GM21786 (cell line): ENCODE data around the gene MARCHF11.

Source experiments
- ATAC-seq: cut with Tn5 transposase; IDR thresholded peaks from one replicate; pipeline ENCODE4 v1.9.1; 2021; ENCODE audit not compliant: unreplicated experiment

Gene MARCHF11

DNA sequence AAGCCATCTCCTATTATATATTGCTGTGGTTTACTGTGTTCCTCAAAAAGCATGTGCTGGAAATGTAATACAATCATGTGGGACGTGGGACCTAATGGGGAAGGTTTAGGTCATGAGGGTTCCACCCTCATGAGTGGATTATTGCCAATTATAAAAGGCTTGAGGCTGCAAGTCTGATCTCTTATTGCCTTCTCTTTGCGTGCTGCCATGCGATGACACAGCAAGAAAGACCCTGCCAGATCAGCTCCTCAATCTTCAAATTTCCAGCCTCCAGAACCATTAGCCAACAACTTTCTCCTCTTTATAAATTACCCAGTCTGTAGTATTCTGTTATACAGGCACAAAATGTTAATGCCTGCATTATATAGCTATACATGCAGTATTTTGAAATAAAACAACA is 45.4 kb downstream of the MARCHF11 start:
- no peak for ATAC-seq

DNA sequence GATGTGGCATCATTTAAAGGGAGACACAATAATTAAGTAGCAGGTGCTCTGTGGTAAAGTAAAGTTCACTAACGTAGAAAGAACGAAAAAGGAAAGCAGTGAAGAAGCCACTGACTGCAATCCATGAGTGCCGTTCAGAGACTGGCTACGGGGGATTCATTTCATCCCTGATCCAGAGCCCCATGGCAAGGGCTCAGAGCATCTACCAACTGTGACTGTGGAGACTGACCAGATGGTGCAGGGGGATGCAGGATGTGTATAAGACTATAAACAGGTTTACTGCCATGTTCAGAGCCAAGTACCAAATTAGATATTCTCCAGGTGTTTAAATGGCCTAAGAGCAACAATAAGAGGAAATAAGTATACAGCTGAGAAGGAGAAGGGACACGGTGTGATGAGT is 47.7 kb downstream of the MARCHF11 start:
- no peak for ATAC-seq

DNA sequence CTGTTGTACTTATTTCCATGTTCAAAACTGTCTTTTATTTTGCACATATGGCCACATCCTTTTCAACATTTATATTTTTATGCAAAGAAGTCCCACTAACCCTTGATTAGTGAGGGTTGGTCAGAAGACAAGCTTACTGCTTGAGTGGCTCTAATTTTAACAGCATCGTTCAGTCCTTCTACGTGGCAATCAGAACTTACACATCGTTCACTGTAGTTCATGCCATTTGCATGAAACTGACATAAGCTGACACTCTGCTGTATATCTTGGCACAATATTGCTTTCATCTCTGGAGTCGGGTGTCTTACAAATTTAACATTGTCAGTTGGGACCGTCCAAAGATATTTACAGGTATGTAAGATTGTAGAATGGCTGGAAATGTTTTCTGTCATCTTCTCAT is 50.6 kb downstream of the MARCHF11 start:
- no peak for ATAC-seq

DNA sequence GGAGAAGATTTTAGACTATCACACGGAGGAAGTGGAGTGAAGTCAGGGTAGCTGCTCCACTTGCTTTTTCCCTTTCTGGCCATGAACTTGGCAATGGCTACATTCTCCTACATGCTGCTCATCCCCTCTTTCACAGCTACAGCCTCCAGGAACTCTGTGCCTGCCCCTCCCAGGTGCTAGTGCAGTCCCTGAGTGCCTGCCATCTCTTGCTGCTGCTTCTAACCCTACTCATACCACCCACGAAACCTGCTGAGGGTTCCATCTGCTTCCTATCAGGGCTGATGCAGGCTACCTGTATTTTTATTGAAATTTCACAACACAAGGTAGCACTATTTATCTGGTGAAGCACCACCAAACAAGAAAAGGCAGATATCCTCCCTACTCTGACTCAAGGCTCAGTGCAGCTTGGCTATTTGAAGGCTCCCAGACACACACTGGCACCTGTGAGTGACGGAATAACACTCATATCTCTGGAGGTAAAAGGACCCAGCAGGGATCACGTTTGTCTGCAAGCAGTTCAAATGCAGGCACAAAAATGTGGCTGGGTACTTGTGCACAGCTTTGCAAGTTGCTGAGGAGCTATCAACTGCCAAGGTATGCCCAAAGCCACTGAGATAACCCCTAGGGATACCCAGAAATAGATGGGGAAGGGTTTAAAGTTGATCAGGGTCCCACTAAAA is 51.6 kb downstream of the MARCHF11 start:
- ATAC-seq: no peak

DNA sequence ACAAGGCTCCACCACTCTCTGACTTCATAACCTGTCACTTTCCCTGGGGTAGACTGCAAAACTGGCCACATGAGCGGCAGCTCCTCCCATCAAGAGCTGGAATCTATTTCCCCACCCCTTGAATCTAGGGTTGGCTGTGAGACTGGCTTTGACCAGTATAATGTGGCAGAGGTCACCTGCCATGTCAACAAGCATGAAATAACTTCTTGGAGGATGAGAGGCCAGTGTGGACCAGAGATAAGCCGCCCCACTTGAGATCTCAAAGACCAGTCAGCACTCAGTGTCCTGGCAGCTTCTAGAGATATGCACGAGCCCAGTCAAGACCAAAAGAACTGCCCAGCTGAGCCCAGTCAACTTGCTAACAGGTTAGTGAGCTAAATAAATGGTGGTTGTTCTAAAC is 59.0 kb downstream of the MARCHF11 start:
- ATAC-seq: no peak

DNA sequence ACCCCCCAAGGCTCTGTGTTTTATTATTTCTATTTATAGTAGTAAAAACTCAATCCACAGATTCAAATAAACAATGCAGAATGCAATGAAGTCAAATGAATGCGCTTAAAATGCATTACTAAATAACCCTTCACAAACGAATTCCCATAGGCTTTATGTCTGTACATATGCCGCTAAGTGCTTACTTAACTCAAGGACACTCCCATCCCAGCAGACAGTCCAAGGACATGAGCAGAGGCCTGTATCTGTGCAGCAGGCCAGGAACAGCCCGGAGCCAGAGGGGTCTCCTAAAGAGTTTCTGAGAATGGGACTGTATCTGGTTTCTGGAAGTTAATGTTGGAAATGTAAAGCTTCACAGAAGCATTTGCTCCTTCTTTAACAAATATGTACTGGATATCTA is 59.8 kb downstream of the MARCHF11 start:
- ATAC-seq: no peak

DNA sequence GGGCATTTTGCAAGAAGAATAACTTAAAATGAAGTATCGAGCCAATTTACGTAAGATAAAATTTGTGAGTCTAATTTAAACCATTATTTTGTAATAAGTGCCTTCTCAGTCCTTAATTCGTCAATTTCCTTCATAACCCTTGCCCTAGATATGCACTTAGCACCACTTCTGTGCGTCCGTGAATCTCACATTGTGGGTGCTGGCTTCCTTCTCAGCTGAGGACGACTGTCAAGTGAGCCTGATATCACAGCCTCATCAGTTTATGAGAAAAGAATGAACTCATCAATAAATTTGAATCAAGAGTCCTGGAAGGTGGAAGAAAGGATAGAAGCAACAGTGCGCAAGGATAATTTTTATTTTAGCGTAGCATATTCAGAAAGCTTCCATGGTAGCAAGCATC is 64.5 kb downstream of the MARCHF11 start:
- no peak for ATAC-seq

DNA sequence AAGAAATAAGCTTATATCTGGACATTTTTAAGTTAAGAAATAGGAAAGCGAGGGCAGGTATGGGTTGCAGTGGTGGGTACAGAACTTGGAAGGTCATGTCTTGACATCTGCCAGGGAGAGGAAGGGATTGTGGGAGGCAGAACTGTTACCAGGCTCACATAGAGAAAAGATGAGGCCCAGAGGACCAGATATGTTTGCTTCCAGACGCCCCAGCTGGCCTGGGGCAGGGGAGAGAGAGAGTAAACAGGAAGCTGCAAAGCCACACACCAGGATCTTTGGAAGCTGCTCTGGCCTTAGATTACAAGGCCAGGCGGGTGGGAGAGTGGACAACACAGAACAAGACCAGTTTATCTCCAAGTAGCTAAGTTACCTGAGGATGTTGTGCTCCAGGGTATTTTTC is 71.2 kb downstream of the MARCHF11 start:
- no peak for ATAC-seq

DNA sequence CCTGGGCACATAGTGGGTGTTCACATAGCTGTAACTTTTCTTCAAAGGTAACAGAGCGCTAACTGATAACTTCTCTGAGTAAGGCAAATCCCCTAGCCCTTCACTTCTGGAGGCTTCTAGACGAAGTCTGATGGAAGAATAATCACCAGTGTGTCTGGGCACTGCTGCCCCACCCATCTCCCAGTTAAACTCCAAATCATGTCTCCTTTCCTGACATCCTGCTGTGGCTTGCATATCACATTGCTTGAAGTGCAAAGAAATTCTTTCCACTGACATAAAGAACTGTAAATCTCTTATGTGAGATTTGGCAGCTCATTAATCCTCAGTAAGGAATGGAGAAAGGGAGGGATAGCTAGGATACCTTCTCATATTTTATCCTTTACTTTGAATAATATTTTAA is 74.6 kb downstream of the MARCHF11 start:
- ATAC-seq: no peak

DNA sequence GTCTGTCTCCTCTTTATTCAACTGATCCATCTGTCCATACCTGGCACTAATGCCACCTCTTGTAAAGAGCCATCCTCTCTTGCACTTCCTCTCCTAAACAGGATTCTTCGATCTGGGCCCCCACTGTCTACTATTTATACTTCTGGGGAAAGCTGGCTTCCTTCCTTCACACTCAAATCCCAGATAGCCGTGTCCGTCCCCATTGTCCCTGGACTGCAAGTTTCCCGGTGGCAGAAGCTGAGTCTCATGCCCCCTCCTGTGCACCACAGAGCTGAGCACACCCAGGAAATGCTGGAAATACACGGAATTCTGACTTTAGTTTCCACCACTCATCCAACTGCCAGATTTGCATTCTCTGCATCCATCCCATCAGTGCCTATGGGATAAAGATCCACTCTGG is 84.0 kb downstream of the MARCHF11 start:
- ATAC-seq: no peak

DNA sequence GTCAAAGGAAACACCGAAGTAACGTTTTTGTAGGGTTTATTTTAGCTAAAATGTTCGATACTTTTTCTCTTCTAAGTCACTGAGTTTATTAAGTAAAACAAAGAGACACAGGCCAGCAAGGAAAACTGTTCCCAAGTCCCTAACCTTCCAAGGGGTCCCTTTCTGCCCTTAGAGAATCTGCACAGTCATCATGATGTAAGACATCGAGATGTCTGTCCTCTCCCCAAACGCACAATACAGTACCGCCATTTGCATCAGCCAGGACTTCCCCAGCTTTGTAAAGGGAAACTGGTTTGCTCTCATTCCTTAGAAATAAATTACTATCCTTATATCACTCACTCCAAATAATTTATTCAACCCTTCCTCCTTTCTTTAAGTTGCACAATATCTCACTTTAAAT is 89.3 kb downstream of the MARCHF11 start:
- no peak for ATAC-seq

DNA sequence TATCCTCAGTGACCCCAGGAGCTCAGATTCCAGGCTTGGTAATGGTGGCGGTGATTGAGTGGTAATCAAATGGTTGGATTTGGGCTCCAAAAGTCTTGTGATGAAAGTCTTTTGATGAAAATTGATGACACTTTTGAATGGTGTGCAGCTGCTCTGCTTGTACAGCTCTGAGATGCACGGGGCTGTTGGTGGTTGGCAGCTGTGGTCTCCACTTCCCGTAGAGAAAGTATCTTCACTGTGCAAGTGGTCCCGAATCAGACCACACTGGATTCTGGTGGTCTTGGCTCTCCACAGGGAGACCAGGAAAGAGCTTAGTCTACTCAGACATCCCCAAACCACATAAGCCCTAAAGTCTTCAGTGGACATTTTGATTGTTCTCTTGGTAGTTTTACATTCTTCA is 96.6 kb downstream of the MARCHF11 start:
- no peak for ATAC-seq

DNA sequence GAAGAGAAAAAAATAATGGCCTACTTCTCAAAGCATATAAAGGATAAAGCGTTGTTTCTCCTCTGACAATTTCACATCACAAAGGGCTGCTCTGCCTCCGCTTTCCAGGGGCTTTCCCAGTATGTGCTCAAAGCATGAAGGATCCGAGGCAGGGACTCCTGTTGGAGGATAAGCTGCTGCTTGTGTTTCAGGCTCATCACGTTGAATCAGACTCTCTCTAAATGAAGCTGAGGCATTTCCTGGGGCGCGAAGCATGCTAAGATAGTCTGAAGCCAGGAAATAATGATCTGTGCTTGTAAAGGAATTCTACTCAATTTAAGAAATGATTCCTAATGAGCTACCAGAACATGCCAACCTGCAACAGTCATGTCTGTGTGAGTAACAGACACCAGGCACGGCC is 97.5 kb downstream of the MARCHF11 start:
- ATAC-seq: no peak

DNA sequence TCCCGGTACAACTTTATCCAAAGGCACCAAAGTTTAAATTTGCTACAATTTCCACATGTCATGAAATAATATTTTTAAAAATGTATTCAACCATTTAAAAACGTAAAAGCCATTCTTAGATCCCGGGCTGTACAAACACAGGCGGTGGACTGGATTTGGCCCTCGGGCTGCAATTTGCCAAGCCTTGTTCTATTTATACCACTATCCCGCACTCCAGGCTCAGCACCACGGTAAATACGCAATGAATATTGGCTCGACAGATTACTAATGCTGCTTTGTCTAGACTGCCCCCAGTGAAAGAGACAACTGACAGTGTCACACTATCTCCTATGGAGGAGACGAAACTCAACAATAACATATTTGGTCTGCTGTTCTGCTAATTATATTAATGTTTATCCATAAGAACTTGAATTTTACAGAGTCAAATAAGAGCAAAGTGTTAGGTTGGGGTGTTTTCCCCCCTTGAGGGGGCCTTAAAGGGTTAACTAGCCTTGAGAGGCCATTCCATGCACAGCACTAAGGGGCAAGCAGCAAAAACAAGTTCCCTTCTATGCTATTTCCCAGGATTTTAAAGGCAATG is 98.1 kb downstream of the MARCHF11 start:
- ATAC-seq: no peak

DNA sequence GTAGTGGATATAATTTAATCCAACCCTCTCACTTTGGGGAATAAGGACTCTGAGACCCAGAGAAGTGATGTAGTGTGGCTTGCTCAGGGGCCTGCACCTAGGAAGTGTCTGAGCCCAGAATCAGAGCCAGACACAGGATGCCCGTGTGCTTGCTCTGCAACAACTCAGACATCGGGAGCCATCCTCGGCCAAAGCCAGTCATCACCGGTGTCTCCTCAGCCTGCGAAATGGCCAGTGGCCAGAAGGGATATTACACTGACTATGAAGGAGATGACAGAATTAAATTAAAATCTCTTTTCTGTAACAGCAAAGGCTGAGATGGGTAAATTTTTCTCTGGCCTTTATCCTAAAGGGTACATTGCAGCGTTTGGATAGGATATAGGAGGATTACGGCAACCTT is 102.9 kb downstream of the MARCHF11 start:
- no peak for ATAC-seq

DNA sequence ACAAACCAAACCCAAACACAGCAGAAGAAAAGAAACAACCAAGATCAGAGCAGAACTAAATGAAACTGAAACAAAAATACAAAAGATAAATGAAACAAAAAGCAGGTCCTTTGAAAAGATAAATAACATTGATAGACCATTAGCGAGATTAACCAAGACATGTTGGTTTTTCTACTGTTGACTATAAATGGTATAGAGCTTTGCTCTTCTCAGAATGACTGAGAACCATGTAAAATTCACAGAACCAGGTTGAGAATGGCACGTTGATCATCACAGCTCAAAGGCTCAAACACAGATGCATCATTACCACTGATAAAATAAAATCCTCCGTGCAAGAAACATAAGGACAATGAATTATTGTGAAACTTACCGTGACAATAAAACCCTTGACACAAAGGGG is 105.2 kb downstream of the MARCHF11 start:
- no peak for ATAC-seq

DNA sequence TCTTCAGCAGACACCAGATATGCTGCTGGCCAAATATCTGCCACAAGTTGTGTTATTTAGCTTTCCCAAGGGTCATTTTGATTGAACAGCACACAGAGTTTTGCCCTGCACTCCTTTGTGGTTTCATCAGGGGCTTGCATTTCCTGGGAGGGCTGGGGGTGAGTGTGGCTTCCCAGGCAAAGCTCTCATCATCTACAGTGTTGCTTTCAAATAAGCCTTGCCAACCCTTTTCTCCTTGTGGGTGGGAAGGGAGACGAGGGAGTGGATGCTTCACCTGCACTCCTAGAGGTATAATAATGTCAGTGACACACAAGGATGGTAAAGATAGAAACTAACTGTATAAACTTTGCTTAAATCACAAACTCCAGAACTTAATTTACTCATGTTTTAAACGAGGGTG is 107.0 kb downstream of the MARCHF11 start:
- no peak for ATAC-seq

DNA sequence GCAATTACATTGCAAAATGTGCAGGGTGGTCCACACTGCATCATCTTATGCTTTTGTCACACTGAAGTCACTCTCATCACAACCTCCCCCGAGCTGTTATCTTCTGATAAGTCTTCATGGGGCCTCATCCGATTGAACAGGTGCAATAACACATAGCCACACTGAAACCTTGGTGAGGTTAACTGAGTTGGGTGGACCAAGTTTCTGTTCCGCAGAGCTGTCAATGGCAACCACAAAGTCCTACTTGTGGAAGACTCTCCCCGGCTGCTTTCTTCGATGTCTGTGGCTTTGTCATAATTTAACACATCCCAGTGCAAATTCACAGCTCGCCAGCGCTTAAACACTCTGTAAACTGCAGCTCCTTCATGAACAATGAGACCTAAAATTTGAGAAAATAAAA is 112.2 kb downstream of the MARCHF11 start:
- ATAC-seq: no peak

DNA sequence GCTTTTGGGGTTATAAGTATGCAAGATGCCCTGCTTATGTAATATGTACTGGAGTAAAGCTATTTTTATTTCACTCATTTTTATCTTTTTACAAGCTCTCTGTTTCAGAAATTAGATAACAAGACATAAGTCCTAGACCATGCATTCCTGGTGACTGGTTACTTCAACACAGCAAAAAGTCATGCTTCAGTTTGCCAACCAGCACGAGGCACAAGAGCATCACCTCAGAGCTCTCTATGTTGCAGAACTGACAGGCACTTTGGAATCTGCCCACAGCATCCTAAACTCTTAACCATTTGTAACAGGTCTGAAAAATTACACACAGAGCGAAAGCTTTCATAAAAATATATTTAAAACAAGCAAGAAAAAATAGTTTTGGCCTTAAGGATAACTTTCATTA is 112.8 kb downstream of the MARCHF11 start:
- no peak for ATAC-seq

DNA sequence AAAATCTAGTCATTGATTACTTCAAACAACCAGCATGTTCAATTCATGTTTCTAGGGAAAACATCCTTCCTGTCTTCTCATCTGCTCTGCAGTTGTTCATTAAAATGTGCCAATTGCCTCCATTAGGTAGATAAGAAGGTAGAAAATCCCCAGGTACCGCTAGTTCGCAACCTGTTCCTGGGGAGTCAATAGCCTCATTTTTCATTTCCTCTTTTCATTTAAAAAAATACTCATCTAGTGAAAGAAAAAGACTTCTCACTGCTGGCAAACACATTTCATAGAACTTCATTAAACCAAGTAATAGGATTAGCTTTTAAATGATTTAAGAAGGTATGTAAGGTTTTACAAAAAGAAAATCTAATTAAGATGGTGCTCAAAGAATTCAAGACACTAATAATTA is 113.3 kb downstream of the MARCHF11 start:
- ATAC-seq: no peak

DNA sequence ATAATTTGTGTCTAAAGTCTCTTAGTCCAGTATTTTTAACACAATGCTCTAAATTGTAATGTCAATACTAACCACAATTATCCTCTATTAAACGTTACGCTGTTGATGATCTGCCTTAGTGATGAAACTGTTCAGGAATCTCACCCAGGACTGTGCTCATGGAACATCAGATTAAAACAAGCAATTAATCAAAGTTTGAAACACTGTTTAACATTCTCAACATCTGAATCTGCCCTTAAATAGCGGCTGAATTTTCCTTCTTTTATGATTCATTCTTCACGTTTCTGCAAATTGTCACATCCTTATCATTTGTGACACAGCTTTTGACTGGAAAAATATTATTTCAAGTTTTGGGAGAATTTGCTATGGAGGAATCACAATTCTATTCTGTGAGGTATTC is 113.8 kb downstream of the MARCHF11 start:
- ATAC-seq: no peak

DNA sequence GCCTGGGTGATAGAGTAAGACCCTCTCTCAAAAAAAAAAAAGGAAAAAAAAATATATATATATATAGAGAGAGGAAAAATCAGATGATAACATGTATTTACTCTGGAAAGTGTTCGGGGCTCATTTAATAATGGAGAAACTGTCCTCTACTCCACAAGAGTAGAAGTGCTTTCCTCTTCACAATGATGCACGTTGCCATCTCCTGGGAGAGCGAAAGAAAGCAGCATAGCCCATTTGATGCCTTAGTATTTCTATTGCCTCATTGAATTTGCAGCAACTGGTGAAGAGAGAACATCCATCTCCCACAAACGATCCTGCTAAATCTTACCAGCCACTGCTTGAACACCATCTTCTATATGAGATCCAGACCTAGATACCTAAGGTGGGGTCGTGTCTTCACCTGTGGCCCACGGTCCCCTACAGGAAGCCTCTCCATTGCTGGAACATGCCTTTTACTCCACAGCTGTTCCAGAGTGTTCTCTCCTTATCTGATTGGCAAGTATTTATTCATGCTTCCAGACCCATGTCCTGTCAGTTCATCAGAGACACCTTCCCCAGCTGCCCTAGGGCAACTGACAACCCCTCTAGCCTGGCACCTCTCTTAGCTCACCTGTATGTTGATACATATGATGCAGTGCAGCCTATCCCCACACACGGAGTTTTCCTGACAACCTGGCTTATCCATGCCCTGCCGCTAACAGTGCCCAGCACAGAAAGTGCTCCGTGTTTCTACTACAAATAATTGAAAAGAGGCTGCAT is 115.3 kb downstream of the MARCHF11 start:
- no peak for ATAC-seq

DNA sequence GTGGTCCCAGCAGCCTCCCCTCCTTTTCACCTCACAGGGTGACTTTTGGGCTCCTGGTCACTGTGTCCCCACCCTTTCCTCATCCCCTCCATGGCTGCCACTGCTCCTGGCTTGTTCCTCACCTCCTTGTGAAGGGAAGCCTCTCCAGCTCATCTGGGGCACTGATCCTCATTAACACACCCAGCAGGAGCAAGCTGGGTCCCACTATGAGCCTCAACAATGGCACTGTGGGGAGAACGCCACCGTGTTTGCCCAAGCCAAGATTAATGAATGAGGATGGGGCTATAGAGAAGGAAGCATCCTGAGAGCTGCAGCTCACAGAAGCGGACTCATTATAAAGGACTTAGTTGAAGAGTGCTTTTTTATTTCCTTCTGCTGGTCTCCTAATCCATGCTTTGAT is 118.4 kb downstream of the MARCHF11 start:
- ATAC-seq: no peak
